AG08395 (cell line): Measurements from ENCODE around the gene SELENOS.
"Not testable (repeated sequence)": the region's sequence is repeated elsewhere in the genome, so short reads cannot be mapped to it uniquely, and the experiment has no call there.

Experiments
- DNase-seq: peaks from one replicate; pipeline ENCODE4 v3.0.0; 2012; ENCODE audit warnings: mixed read lengths, low spot score

SELENOS gene

DNA sequence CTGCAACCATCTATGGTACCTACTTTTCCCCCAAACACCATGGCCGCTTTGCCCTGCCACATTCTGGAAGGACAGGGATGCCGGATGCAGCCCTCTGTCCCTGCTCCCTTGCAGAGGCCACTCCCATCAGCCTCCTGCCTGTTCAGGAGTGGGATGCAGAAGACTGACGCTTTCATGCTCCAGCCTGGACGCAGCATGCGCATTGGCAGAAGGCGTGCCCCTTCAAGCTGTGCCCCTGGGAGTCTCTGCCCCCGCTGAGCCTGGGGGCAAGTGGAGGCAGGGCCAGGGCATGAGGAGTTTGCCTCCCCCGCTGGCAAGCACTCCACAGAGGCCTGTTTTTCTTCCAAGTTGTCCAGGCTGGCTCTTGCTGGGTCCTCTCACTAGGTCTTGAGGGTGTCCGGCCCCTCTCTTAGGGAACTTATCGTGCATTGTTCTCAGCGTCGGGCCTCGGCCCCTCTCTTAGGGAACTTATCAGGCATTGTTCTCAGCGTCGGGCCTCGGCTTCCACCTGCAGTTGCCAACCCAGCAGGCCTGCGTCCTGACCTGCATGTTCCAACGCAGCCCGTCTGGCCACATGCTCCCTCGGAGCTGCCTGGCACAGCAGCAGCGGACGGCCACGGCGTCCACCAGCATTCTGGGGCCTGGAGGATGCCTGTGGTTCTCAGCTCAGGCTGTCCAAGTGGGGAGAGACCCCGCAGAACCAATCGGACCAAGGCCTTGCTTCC, 32.3 kb upstream of the SELENOS start:
- no peak for DNase-seq

DNA sequence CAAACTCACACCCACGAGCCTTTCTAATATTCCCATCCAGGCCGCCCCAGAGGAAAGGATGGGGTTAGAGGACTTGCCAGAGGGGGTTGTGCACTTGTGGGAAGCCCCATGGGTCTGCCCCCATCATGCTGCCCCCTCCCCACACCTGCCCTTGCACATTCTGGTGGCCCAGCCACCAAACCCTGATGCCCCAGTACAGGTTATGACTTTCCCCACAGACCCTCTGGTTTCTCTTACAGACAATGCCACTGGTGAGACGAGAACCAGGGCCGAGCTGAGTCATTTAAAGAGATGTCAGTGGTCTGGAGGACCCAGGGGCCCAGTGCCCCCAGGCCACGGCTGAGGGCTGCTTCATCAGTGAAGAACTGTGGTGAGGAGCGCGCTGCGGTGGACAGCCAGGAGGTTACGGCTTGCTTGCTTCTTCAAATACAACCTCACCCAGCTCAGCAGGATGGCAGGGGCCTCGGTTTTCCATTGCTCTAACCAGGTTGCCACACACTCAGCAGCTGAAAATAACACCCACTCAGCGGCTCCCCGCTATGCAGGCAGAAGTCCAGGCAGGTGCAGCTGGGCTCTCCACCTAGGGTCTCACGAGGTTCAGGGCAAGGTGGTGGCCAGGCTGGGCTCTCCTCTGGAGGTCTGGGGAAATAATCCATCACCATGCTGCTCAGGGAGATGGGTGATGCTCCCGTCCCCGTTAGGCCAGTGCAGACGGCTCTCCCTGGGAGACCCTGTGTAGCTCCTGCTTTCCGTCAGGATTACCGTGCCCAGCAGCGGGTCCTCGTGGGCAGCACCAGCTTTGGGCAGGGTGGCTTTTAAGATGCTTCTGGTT, 31.5 kb upstream of the SELENOS start:
- no peak for DNase-seq

DNA sequence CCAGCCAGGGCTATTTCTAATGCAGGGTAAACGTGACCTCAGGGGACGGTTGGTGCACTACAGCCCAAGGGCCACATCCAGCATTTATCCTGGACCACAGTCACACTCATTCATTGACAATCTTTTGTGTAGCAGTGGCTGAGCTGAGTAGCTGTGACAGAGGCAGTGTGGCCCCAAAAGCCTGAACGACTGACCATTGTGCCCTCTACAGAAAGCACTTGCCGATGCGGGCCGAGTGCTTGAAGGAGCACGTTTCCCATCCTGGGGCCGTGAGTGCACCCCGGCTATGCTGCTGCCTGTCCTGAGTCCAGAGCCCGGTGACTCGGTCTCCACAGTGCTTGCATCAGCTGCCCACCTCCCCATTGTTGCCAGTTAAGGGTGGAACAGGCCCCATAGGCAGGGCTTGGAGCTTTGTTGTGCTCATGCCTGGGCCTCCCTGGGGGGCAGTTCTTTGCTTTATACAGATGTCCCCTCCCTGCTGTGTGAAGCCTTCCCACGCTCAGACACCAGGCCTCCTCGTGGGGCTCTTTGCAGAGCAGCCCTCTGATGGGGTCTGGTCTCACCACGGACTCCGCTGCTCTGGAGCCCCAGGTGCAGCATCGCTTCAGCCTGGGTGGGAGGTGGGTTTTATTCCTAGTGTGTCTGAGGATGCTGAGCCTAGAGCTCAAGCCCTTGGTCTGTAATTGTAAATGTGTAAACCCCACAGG, 30.8 kb upstream of the SELENOS start:
- DNase-seq = no peak

- DNase-seq = no peak
These were observed 30.0 kb upstream of the SELENOS start for GRCh38 chr15:101307048-101307896.

DNA sequence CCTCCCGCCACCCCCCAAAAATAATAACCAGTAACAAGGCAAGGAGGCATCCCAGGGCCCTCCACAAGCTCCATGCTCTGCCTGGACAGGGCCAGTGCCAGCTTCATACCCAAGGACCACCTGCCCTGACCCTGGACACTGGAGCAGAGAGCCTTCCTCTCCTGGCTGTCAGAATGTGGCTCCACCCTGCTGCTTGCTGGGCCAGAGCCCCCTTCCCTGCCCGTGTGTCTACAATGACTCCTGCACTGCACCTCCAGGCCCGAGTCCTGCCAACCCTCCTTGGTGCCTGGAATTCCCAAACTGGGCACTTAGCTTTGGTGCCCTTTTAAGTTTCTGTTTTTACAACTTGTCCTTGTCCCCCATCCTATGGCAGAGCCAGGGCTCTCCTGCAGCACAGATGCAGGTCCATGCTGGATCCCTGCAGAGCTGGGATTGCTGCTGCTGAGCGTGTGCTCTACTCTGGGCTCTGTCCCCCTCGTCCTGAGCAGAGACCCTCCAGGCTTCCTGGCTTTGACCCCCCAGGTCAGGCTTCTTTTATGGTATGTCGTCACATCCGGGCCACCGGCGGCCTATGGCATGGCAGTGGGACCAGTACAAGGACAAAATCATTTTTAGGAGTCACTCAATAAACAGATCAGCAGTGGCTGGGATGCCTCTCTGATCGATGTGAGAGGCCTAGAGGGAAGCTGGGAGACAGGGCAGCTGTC, 29.2 kb upstream of the SELENOS start:
- DNase-seq = no peak

DNA sequence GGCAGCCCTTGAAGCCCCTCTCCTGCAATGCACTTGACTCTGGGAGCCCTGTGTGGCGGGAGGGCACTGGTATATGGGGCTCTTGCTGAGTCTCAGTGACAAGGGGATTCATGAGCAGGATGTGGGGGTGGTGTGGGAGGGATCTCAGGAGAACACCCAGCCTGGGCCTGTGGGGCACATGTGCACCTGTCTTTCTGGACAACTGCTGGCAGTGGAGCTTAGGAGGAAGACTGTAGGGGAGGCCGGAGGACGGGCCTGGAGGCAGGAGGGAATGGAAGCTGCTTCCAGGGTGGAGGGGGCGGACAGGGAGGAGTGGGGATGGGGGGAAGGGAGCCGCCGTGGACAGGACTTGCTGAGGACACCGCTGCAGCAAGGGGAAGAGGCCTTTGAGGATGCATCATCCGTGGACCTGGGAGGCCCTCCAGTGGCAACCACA, 28.6 kb upstream of the SELENOS start:
- DNase-seq = no peak

DNA sequence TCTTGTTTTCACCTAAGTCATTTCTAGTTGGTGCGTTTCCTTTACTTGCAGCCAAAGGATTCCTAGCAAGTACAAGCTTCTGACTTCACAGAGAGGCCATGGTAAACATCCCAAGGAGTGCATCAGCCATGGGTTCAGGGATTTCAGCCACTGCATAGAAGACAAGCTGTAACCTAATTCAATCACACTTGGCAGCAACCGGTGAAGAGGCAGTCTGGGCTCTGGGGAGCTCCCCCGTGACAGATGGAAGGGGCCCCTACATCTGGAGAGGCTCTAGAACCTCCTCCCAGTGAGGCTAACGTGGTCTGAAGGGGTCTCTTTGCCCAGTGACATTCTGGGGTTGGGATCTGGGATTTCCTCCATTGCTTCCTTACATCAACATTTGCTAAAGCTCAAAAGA, 26.1 kb upstream of the SELENOS start:
- no peak for DNase-seq

DNA sequence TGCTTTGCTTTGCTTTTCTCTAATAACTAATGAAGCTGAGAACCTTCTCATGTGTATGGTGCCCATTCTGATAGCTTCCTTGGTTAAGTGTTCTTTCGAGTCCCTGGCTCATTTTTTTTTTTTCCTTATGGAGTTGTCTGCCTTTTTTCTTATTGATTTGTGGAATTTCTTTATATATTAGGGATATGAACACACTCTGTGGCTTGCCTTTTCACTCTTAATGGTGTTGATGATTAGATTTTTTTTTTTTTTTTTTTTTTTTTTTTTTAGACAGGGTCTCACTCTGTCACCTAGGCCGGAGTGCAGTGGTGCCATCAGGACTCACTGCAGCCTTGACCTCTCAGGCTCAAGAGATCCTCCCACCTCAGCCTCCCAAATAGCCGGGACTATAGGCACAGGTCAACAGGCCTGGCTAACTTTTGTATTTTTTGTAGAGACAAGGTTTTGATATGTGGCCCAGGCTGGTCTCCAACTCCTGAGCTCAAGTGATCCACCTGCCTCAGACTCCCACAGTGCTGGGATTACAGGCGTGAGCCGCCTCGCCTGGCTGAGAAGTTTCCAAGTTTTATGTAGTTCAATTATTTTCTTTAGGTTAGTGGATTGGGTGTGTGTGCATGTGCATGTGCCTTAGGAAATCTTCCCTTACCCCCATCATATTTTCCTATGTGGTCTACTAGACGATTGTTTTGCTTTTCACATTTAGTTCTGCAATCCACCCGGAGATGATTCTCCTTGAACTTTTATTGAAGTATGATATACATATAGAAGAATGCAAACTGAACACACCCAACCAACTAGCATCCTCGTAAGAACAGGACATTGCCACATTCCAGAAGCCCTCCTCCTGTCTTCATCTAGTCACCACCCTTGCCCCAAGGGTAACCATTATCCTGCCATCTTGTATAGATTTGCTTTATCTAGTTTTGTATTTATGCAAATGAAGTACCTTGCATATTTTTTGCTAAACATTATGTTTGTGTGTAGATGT, 19.4 kb upstream of the SELENOS start:
- no peak for DNase-seq

DNA sequence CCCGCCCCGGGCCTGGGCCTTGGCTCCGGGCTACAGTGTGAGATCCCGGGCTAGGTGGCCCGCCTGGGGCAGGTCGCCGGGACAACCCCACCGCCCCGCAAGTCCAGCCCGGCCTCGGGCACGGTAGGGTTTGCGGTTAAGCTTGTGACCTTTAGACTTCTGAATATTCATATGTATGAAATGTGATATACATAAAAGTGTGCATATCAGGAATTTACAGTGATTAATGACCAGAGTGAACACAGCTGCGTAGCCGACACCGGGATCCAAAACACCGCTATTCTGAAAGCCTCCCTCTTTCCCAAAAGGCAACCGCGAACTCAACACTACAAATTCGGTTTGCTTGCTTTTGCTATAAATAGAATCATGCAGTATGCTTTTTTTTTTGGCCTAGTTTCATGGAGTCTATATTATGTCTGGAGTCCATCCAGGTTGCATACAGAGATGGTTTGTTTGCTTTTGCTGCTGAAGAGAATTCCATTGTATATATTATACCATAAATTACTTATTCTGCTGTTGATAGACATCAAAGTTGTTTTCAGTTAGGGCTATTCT, 18.4 kb upstream of the SELENOS start:
- DNase-seq = no peak

DNA sequence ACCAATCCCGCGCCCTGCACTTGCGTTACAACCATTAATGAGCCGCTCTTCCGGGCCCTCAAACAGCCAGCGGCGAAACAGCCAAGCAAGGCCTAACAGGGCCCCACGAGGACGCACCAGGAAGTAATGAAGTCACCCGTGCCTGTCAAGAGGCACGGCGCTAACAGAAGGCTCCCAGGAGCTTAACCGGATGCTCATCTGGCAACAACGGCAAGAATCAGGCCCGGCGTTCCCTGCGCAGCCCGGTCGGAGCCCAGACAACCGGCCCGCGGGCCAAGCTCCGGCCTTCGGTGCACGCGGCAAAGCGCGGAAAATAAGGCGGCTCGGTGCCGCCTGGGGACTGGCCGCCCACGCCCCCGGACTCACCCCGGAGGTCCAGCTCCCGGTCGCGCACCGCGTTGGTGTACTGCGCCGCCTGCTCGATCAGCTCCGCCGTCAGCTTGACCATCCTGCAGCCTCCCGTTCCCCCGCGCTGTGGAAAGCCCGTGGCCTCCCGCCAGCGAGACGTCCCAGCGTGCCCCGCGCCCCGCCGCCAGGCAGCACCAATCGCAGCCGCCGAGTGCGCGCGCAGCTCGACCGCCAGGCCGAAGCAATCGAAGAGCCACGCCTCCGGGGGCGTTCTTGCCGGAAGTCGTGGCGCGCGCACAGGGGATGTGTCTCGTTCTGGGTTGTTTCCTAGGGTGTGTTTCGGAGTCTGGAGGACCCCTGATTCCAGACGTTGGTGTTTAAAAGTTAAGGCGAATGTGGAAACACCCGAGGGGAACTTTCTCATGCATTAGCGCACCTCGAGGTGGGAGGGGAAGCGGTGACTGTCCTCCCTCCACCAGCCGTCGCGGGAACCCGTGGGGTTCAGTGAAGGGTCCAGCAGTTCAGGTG, 17.7 kb upstream of the SELENOS start, which contains the start of gene SNRPA1:
Gene SNRPA1 (minus strand): TSS at position 518 of the 876 bp plus-strand sequence. CDS start 70 bp downstream, at position 448.
- DNase-seq = peak; percentile 99

- no peak for DNase-seq
These were observed 15.8 kb upstream of the SELENOS start for GRCh38 chr15:101293122-101293521.

GRCh38 chr15:101288905-101289513, 11.7 kb upstream of the SELENOS start:
- DNase-seq = peak; percentile 61

DNA sequence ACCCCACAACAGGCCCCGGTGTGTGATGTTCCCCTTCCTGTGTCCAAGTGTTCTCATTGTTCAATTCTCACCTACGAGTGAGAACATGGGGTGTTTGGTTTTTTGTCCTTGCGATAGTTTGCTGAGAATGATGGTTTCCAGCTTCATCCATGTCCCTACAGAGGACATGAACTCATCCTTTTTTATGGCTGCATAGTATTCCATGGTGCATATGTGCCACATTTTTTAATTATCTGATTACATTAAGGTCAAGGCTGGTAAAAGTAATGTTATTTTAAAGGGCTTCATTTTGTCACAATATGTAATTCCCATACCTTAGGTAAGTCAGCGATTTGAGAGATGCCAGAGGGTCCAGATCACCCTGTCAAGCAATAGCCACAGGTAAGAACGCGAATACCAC, 10.1 kb upstream of the SELENOS start:
- DNase-seq = not testable (repeated sequence)

- no peak for DNase-seq
These were observed 9.3 kb upstream of the SELENOS start for GRCh38 chr15:101286471-101287114.

DNA sequence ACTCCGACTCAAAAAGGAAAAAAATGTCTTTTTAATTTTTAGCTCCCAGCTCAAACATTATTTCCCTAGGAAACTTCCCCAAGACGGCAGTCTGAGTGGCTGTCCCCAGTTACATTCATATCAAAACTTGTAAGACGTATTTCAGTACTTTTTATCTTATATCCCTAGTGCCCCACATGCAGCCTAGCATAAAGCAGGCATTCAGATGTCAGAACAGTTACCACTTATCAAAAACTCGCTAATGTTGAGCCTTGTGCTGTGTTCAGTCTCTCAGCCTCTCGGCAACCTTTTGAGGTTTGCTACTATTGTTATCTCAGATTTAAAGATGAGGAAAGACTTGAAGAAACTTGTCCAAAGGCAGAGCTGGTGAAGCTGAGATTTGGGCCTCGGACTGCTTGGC, 6.6 kb upstream of the SELENOS start:
- no peak for DNase-seq

DNA sequence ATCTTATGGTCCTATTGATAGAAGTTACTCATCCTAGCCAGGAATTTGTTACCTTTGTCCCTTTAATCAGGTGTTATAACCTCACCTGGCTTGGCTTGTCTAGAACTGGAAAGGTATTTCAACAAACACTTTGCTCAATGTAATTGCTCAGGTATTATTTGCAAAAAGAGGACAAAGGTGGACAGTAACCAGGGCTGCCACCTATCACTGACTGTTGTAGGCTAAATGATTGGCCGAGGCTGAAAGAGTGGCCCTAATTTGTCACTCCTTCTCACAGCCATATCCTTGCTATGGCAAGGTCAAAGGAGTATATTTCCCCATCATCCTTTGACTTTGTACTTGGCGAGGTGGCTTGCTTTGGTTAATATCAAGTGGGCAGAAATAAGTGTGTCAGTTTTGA, 2.7 kb upstream of the SELENOS start:
- no peak for DNase-seq

DNA sequence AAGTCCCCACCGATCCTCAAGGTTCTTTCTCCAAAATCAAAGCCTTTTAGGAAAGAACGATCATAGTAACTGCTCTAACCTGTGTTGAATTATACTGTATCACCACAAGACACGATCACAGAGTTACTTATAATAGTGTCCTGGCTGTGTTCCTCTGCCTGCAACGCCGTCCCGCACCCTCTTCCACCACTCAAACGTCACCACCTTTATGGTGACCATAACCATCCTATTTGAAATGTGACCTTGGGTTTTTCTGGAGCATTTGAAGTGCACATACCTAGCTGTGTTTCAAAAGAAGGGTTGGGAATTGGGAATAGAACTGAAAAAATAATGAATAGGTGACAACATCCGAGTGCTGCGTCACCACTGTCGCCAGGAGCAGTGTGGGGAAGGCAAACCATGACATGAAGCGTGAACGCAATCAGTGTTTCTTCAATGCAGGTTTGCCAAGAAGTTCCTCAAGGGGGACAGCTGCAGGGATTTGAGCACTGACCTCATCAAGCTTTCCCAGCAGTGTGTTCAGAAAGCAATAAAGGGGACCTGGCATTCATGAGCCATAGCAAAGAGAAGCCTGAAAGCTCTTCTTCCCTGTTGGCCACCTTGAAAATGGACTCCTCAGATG, 769 bp upstream of the SELENOS start:
- no peak for DNase-seq
